Erythroblast (primary cell): ENCODE data around the gene ELOVL5.
"Not testable (repeated sequence)": the region's sequence is repeated elsewhere in the genome, so short reads cannot be mapped to it uniquely, and the experiment has no call there.

Experiments used
- DNase-seq, 2 experiments: peaks; one replicate each; lab custom pipeline; 2025; lab: John Stamatoyannopoulos, UW
- GATA1 ChIP-seq: IDR thresholded peaks from 2 replicates; pipeline ENCODE4 v1.6.1; 2011; ENCODE audit warnings: low read depth, mild to moderate bottlenecking, control low read depth, low read length, moderate library complexity
- POLR2A ChIP-seq: IDR thresholded peaks from 2 replicates; pipeline ENCODE4 v1.6.1; 2011; ENCODE audit warnings: mild to moderate bottlenecking, low read length

Gene ELOVL5

DNA sequence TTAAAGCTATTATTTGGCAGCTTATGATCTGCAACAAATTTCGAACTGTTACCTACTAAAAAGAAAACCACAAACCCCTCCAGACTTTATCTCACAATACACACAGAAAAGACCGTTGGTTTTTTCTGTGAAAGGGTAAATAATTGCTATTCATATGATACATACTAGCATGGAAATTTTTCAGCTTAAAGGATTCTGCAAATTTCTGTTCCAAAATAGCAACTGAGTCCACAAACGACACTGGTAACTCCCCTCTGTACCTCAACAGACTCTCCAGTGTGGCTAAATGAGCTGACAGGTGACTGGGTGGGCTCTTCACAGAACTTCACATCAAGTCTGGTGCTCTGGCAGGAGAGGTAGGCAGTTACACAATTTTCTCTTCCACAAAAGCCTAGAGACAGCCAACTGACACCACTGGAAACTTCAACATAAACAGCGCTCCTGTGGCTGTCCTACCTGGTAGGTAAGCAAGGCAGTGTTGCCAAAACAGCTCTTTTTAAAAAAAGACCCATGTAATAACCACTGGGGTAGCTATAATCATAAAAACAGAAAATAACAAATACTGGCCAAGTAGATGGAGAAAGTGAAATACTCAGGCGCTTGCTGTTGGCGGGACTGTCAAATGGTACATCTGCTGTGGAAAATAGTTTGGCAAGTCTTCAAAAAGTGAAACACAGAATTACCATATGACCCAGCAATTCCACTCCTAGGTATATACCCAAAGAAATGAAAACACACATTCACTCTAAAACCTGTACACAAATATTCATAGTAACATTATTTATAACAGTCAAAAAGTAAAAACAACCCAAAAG lies 37.8 kb downstream of the ELOVL5 start:
- peak; percentile 48 to 50 for DNase-seq

DNA sequence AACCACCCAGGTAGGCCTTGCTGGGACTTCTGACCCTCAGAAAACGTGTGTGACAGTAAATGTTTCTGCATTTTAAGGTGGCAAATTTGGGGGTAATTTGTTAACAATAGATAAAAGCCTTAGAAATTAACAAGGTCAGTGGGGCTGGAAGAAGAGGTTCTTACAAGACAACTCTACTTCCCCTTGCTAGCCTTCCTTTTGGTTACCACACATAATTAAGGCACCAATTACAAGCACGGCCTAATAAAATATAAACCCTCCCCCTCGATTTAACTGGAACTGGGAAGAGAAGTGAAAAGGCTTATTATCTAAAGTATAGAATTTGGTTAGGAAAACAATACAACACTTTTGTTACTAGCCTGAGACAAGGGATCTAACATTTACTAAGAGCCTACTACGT lies 38.8 kb downstream of the ELOVL5 start:
- TF ChIP-seq GATA1 (no peak), POLR2A (no peak)
- no peak for DNase-seq

More for the DNA sequence above, 37.8 kb downstream of the ELOVL5 start:
- TF ChIP-seq GATA1 (no peak), POLR2A (peak; percentile 7)

DNA sequence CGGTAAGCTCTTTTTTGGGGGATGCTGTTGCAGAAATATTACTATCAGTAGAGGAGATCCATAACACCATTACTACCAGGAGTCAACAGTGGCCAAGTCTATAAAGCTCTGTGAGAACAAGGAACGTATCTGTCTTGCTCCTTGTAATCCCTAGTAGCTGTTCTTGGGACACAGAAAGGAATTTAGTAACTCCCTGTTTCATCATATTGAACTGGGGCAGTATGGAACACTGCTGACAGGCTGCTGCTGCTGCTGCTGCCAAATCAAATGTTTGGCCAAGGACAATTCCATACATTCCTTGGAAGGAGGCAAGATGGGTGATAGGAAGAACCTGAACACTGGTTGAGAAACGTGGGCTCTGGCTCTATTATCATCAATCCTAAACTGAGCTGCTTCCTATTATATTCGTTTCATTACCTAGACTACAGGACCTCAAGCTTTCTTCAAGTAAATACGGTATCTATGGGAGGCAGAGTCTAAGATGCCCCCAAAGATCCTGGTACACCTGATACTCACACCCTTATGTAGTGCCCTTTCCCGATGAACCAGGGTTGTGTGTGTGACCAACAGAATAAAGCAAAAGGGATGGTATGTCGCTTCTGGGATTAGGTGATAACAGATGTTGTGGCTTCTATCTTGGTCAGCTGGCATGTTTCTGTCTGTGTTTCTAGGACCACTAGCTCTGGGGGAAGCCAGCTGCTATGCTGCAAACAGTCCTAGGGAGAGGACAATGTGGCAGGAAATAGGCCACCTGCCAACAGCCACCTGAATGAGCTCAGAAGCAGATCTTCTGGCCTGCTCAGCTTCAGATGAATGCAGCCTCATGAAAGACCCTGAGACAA lies 39.5 kb downstream of the ELOVL5 start:
- peak; percentile 41 for TF ChIP-seq POLR2A
- no peak for TF ChIP-seq GATA1
- peak; percentile 71 to 91 for DNase-seq

DNA sequence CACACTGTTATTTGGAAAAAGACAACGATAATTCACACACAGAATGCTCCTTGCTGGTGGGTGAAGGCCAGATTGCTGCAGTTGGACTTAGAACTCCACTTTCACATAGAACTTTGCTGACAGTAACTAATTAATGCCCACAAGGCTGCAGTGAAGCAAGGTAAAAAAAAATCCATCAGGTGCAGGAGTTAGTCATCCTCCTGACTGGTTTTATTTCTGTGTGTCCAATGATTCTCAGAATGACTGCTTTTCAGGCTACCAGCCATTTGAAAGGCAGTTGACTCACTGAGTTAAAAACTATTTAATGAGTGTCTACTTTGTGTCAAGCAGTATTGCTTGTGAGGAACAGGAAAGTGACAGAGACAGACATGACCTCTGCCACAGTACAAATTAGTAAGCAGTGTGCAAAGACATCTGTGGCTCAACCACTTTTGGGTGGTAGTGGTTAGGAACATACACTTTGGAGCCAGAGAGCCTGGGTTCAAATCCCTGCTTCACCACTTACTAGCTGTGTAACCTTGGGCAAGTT lies 41.9 kb downstream of the ELOVL5 start:
- no peak for DNase-seq
- no peak for TF ChIP-seq POLR2A

DNA sequence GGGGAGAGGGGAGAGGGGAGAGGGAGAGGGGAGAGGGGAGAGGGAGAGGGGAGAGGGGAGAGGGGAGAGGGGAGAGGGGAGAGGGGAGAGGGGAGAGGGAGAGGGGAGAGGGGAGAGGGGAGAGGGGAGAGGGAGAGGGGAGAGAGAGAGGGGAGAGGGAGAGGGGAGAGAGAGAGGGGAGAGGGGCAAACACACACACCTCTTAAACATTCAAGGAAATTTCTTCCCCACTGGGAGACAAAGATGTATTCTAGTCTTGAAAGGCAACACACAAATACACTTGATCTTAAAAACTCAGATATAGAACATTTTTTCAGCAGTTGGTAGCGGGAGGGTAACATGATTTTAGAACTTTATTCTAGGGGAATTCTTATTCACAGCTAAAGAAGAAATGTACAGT lies 42.5 kb downstream of the ELOVL5 start:
- DNase-seq, result not testable (repeated sequence)

DNA sequence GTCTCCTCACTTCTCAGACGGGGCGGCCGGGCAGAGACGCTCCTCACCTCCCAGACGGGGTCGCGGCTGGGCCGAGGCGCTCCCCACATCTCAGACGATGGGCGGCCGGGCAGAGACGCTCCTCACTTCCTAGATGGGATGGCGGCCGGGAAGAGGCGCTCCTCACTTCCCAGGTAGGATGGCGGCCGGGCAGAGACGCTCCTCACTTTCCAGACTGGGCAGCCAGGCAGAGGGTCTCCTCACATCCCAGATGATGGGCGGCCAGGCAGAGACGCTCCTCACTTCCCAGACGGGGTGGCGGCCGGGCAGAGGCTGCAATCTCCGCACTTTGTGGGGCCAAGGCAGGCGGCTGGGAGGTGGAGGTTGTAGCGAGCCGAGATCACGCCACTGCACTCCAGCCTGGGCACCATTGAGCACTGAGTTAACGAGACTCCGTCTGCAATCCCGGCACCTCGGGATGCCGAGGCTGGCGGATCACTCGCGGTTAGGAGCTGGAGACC lies 43.2 kb downstream of the ELOVL5 start:
- DNase-seq, result not testable (repeated sequence)

DNA sequence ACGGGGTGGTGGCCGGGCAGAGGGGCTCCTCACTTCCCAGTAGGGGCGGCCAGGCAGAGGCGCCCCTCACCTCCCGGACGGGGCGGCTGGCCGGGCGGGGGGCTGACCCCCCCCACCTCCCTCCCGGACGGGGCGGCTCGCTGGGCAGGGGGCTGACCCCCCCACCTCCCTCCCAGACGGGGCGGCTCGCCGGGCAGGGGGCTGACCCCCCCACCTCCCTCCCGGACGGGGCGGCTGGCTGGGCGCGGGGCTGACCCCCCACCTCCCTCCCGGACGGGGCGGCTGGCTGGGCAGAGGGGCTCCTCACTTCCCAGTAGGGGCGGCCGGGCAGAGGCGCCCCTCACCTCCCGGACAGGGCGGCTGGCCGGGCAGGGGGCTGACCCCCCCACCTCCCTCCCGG lies 43.8 kb downstream of the ELOVL5 start:
- DNase-seq, result not testable (repeated sequence)

DNA sequence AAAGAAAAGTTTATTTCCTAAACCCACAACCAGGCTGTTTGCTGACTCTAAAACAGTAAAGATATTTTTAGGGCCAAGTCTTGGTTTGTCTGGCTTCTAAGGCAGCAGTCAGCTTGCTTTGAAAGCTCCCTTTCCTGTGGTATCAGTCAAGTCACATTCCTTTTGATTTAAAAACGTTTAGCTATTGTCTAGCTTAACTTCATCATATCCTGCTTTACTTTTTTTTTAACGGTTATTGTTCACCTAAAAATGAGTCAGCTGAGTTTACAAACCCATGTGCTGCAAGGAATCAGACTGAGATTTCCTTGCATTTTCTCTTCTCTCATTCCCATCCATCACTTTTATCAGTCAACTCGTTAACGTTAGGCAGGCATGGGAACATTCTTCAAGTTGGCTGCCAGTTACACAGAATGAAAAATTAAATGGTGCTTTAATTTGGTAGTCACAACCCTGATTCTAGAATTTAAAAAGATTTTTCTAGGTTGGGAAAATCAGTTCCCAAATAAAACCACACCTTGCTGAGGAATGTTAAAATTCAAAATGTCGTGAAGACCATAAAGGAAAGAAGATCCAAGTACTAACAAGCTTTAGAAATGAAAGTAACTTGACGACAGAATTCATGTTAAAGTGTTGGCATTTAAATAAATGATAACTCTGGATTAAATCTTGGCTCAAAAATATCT lies 45.9 kb downstream of the ELOVL5 start:
- DNase-seq, result no peak

DNA sequence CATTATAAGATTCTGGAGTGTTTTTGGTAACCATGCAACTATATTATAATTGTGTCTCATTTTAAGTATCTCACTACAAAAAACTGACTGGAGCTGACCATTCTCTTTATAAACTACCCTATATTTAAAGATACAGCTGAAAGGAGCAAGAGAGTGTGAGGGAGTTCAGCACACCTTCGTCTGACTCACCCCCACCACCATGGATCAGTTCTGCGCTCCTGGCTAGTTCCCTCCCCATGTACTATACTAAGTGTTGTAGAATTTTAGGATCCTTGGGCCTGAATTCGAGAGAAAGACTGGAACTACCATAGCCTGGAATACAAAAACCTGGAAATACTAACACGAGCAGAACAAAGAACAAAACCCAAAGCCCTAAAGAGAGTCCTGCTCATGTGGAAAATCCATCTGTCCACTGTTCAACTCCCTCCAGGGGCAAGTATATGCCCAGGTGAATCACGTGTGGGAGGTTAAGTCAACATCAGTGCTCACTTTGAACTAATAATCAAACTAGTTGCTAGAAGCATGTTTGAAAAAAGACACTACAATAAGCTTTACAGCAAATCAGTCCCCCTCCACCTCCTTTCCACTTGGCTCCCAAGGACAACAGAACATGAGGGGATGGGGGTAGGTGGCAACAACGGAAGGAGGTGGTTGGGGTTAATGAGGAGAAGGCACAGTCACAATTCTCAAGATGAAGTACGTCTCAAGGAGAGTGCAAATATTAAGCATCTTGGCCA lies 46.8 kb downstream of the ELOVL5 start:
- no peak for DNase-seq
- TF ChIP-seq POLR2A, result no peak
- no peak for TF ChIP-seq GATA1

More for the DNA sequence above, 45.9 kb downstream of the ELOVL5 start:
- TF ChIP-seq POLR2A, result no peak

DNA sequence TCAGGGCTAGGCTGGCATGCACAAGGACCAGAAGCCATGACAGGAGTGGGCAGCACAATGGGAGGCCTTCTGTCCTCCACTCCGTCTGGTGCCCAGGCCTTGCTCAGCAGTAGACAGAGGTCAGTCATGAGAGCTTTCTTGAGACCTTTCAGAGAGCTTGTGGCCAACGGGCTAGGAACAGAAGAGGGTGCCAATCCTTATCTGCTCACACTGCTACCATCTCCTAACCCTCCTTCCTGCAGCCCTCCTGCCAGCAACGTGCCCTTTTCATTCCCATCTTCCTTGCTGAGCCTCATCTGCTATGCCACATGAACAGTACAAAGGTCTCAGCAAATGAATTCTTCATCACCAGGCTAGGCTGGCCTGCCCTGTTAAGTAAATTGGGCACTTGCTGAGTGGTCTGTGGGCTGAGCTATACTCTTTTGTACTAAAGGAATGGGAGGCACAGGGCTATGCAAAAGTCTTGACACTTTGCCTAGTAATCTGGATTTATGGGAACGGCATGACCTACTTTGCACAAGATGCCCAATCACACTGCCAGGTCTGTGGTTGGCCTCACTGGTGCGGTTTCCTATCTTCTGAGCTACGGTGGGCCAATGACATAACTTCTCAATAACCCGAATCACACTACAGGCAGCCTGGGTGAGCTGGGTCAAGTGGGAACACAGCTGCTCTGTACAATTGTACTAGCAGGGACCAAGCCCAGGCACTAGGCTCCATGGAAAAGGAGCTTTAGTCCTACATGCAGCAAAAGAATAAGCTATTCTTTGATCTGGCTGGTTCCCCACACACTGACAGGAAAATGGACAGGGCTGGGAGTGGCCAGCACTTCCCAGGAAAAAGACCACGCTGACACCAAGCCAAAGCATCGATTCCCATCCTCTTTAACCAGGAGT lies 47.8 kb downstream of the ELOVL5 start:
- TF ChIP-seq POLR2A (no peak), GATA1 (no peak)
- peak; percentile 30 to 54 for DNase-seq

DNA sequence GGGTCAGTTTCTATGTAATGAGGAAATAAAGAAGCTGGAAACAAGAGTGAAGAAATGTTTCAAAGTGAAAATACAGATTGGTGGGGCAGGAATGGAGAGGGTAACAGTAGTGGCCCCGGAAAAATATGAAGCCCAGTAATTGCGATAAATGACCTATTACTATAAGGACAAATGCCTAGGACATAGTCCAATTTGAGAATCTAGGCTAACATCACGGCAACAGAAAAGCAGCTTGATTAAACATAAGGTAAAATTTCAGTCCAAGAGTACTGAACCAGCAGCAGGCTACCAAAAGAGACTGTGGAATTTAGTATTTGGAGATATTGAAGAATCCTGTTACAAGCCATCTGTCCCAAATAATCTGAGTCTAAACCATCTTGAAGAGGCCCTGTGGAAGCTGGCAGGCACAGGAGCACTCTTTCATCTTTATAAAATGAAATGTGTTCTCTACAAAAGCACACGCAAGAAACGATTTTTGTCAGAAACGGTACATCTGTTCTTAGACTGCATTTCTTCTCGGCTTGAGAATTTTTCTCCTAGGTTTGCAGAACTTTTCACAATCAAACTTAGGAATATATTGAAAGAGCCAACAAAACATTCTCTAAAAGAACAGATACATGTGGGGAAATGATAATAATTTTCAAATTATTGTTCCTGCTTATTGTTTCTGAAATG lies 49.3 kb downstream of the ELOVL5 start:
- no peak for DNase-seq
- TF ChIP-seq GATA1 (no peak), POLR2A (no peak)

DNA sequence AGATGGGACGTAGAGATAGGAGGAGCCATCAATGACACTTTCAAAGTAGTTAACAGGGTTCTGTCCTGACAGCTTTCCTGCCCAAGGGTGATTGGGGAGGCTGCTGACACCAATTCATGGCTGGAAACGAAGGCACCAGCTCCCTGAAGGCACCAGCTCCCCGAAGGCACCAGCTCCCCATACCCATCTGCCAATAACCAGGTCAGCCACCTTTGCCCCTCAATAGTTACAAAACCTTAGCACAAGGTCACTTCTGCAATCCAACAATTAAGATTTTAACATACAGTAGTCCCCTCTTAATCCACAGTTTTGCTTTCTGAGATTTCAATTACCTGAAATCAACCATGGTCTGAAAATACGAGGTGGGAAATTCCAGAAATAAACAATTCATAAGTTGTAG lies 51.7 kb downstream of the ELOVL5 start:
- TF ChIP-seq POLR2A (no peak), GATA1 (no peak)
- DNase-seq, result no peak
